Measurements from ENCODE around the gene WWOX.

DNA sequence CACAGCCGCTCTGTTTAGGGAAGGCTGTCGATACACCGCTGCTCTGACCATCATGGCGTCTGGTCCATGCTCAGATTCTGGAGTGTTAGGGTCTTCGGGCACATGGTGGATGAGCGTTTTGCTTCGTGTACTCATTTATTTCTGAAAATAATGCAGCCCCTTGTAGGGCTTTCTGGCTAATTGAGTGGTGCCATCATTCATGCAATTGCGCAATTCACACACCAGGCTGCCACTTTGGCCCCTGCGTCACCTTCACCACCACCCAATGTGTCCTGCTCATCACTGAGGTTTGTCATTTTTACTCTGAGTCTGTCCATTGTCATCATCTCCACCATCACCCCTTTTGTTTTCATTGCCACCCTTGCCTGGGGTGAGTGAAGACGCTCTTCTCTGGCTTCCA is 557.4 kb downstream of the WWOX start:
- TF ChIP-seq, protein P1, sequence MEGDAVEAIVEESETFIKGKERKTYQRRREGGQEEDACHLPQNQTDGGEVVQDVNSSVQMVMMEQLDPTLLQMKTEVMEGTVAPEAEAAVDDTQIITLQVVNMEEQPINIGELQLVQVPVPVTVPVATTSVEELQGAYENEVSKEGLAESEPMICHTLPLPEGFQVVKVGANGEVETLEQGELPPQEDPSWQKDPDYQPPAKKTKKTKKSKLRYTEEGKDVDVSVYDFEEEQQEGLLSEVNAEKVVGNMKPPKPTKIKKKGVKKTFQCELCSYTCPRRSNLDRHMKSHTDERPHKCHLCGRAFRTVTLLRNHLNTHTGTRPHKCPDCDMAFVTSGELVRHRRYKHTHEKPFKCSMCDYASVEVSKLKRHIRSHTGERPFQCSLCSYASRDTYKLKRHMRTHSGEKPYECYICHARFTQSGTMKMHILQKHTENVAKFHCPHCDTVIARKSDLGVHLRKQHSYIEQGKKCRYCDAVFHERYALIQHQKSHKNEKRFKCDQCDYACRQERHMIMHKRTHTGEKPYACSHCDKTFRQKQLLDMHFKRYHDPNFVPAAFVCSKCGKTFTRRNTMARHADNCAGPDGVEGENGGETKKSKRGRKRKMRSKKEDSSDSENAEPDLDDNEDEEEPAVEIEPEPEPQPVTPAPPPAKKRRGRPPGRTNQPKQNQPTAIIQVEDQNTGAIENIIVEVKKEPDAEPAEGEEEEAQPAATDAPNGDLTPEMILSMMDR (IDR thresholded peaks at IDR 0.05): no peak
- TF ChIP-seq POLR2A (IDR thresholded peaks at IDR 0.05): no peak
